ENCODE measurements around the gene IGFALS.

The IGFALS gene

GRCh38 chr16:1828645-1829410, 35.3 kb upstream of the IGFALS start:
- H3K4me3 ChIP-seq (replicated peaks in 1 of 2; ENCODE audit: low read depth in 2 of 2, low read length in 2 of 2): peak overlapping the region in 1 of 2 donors; percentile 100

DNA sequence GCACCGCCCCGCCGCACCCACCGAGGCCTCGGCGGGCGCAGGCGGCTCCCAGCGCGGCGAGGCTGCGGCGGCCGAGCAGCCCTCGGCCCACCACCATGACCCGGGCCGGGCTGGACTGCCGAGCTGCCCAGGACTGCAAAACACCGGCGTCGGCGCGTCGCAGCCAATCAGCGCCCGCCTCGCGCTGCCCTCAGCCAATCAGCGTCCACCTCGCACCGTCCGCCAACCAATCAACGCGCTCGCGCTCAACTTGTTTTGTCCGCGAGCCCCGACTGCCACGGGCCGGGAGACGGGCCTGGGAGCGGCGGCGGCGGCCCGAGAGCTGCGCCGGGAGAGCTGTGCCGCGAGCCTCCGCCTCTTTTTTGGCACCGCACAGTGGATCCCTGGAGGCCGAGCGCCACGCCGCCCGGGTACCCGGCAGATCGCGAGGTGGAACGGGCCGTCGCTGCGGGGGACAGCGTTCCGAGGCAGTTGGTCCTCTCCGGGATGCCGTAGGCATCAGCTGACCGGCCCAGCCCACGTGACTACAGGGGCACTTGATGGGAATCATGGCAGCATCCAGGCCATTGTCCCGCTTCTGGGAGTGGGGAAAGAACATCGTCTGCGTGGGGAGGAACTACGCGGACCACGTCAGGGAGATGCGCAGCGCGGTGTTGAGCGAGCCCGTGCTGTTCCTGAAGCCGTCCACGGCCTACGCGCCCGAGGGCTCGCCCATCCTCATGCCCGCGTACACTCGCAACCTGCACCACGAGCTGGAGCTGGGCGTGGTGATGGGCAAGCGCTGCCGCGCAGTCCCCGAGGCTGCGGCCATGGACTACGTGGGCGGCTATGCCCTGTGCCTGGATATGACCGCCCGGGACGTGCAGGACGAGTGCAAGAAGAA, 33.4 kb upstream of the IGFALS start, which contains the start of the genes FAHD1 and HAGH:
FAHD1 (plus strand) TSS at position 516 of the 883 bp plus-strand sequence; CDS start at position 549, 33 bp downstream.
HAGH (minus strand) TSS at position 135 of the 883 bp plus-strand sequence; CDS start at position 97, 38 bp downstream.
- no peak for TF ChIP-seq CTCF (IDR thresholded peaks at IDR 0.05; ENCODE audit: low read depth, low read length)
- DNase-seq (ENCODE audit: low read depth in 2 of 2): peak; percentile 96 to 97
- H3K4me3 ChIP-seq (replicated peaks in 1 of 2; ENCODE audit: low read depth in 2 of 2, low read length in 2 of 2): peak within 1 kb of the TSS; percentile 98 to 100

More at GRCh38 chr16:1828645-1829410, 35.3 kb upstream of the IGFALS start:
- no peak for DNase-seq (ENCODE audit: low read depth in 2 of 2)
- TF ChIP-seq CTCF (IDR thresholded peaks at IDR 0.05; ENCODE audit: low read depth, low read length): no peak

GRCh38 chr16:1825864-1826690, 32.6 kb upstream of the IGFALS start:
- TF ChIP-seq CTCF (IDR thresholded peaks at IDR 0.05; ENCODE audit: low read depth, low read length): no peak
- H3K4me3 ChIP-seq (replicated peaks in 1 of 2; ENCODE audit: low read depth in 2 of 2, low read length in 2 of 2): peak overlapping the region; percentile 50 to 100
- peak in 1 of 2 donors; percentile 8 for DNase-seq (ENCODE audit: low read depth in 2 of 2)

DNA sequence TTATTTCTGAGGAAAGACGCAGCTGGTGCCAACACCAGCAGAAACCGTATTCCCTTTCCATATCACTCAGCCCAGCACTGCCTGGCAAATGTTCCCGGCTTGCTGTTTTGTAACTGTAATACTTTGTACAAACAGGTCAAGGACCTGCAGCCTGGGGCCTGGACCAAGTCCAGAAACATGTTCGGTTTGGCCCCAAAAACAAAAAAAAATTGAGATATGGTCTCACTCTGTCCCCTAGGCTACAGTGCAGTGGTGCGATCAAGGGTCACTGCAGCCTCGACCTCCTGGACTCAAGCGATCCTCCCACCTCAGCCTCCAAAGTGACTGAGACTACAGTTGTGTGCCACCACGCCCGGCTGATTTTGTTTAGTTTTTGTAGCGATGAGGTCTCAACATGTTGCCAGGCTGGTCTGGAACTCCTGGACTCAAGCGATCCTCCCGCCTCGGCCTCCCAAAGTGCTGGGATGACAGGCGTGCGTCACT, 31.9 kb upstream of the IGFALS start:
- no peak for DNase-seq (ENCODE audit: low read depth in 2 of 2)
- no peak for TF ChIP-seq CTCF (IDR thresholded peaks at IDR 0.05; ENCODE audit: low read depth, low read length)
- H3K4me3 ChIP-seq (replicated peaks in 1 of 2; ENCODE audit: low read depth in 2 of 2, low read length in 2 of 2): peak overlapping the region; percentile 50 to 100

GRCh38 chr16:1823821-1824220, 30.3 kb upstream of the IGFALS start:
- H3K4me3 ChIP-seq (replicated peaks in 1 of 2; ENCODE audit: low read depth in 2 of 2, low read length in 2 of 2): no peak overlapping the region
- DNase-seq (ENCODE audit: low read depth in 2 of 2): peak; percentile 73 to 75
- peak; percentile 30 for TF ChIP-seq CTCF (IDR thresholded peaks at IDR 0.05; ENCODE audit: low read depth, low read length)

- no peak overlapping the region for H3K4me3 ChIP-seq (replicated peaks in 1 of 2; ENCODE audit: low read depth in 2 of 2, low read length in 2 of 2)
- DNase-seq (ENCODE audit: low read depth in 2 of 2): no peak
- no peak for TF ChIP-seq CTCF (IDR thresholded peaks at IDR 0.05; ENCODE audit: low read depth, low read length)
Observed at GRCh38 chr16:1822801-1823200, 29.3 kb upstream of the IGFALS start.

All from cardiac fibroblast (primary cell).